ENCODE measurements around the gene ALG12. TPM values are rescaled to one million over a fixed set of nuclear protein-coding genes. Genes with fewer than 3 reads are reported as not detected.

The ALG12 gene
- total and polyA plus RNA-seq, 2 of the 13 experiments (the other 11 are each of a cell fraction or from before 2014, with no cell fraction given), result 7.8 to 15.8 TPM

GRCh38 chr22:49852898-49853894, 65.0 kb downstream of the ALG12 start, which contains the start of gene ZBED4 (continued):
- no peak for TF ChIP-seq ZNF737 (CRISPR knock-in tag; IDR thresholded peaks at IDR 0.05; ENCODE audit: borderline replicate concordance)
- TF ChIP-seq PHF21A (CRISPR knock-in tag; IDR thresholded peaks at IDR 0.05), result peak; percentile 88
- TF ChIP-seq WIZ (CRISPR knock-in tag; IDR thresholded peaks at IDR 0.05), result 0 out of 2 replicates have a peak, but pooled peaks have one; percentile 54
- peak; percentile 41; the same call in 1 of the 2 replicates for TF ChIP-seq ZNF225 (CRISPR knock-in tag; IDR thresholded peaks at IDR 0.05)
- TF ChIP-seq ZNF281 (CRISPR knock-in tag; IDR thresholded peaks at IDR 0.05; ENCODE audit: borderline replicate concordance), result no peak
- TF ChIP-seq XBP1 (CRISPR knock-in tag; IDR thresholded peaks at IDR 0.05), result no peak
- TF ChIP-seq, protein P1, sequence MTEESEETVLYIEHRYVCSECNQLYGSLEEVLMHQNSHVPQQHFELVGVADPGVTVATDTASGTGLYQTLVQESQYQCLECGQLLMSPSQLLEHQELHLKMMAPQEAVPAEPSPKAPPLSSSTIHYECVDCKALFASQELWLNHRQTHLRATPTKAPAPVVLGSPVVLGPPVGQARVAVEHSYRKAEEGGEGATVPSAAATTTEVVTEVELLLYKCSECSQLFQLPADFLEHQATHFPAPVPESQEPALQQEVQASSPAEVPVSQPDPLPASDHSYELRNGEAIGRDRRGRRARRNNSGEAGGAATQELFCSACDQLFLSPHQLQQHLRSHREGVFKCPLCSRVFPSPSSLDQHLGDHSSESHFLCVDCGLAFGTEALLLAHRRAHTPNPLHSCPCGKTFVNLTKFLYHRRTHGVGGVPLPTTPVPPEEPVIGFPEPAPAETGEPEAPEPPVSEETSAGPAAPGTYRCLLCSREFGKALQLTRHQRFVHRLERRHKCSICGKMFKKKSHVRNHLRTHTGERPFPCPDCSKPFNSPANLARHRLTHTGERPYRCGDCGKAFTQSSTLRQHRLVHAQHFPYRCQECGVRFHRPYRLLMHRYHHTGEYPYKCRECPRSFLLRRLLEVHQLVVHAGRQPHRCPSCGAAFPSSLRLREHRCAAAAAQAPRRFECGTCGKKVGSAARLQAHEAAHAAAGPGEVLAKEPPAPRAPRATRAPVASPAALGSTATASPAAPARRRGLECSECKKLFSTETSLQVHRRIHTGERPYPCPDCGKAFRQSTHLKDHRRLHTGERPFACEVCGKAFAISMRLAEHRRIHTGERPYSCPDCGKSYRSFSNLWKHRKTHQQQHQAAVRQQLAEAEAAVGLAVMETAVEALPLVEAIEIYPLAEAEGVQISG (CRISPR knock-in tag; IDR thresholded peaks at IDR 0.05), result no peak; the same call in 1 of the 2 replicates
- no peak for TF ChIP-seq ZNF354B (CRISPR knock-in tag; IDR thresholded peaks at IDR 0.05)
- peak; percentile 87; the same call in 1 of the 2 replicates for TF ChIP-seq ZNF704 (CRISPR knock-in tag; IDR thresholded peaks at IDR 0.05; ENCODE audit: borderline replicate concordance)
- peak; percentile 91 for TF ChIP-seq TAF1 (CRISPR knock-in tag; IDR thresholded peaks at IDR 0.05)
- TF ChIP-seq ZNF7 (CRISPR knock-in tag; IDR thresholded peaks at IDR 0.05), result no peak
- TF ChIP-seq ZNF10 (CRISPR knock-in tag; IDR thresholded peaks at IDR 0.05; ENCODE audit: borderline replicate concordance, low read depth), result no peak
- no peak; the same call in 1 of the 2 replicates for TF ChIP-seq ZBTB20 (CRISPR knock-in tag; IDR thresholded peaks at IDR 0.05; ENCODE audit: borderline replicate concordance, low read depth)
- TF ChIP-seq IRF1 (CRISPR knock-in tag; IDR thresholded peaks at IDR 0.05; ENCODE audit: low read depth), result no peak
- no peak for TF ChIP-seq RFX5 (IDR thresholded peaks at IDR 0.05; ENCODE audit: low read depth, low read length)
- peak; percentile 47 for TF ChIP-seq IKZF4 (CRISPR knock-in tag; IDR thresholded peaks at IDR 0.05; ENCODE audit: borderline replicate concordance, low read depth, not compliant biosample characterization)
- no peak for TF ChIP-seq ZNF775 (CRISPR knock-in tag; IDR thresholded peaks at IDR 0.05; ENCODE audit: borderline replicate concordance)
- no peak for TF ChIP-seq MAFK (conservative IDR thresholded peaks at IDR 0.05 in 1 of 2, IDR thresholded peaks at IDR 0.05 in 1 of 2; ENCODE audit: low read length in 2 of 2)
- TF ChIP-seq ZNF260 (CRISPR knock-in tag; IDR thresholded peaks at IDR 0.05; ENCODE audit: borderline replicate concordance, low read depth), result no peak
- TF ChIP-seq ZFP82 (CRISPR knock-in tag; IDR thresholded peaks at IDR 0.05; ENCODE audit: borderline replicate concordance), result peak; percentile 90; the same call in 1 of the 2 replicates
